DMS114 treated with DMSO at 0.1 percent for 48 hours (cell line): ENCODE results near the gene KCNK3.
"Not testable (repeated sequence)": the region's sequence is repeated elsewhere in the genome, so short reads cannot be mapped to it uniquely, and the experiment has no call there.

ENCODE experiments used
- DNase-seq: peaks from one replicate; lab custom pipeline; 2025; ENCODE audit not compliant: unreplicated experiment; lab: John Stamatoyannopoulos, UW

Gene KCNK3

GRCh38 chr2:26754972-26755670 is 62.6 kb downstream of the KCNK3 start:
- no peak for DNase-seq

GRCh38 chr2:26756337-26756736 is 63.8 kb downstream of the KCNK3 start:
- DNase-seq: no peak

GRCh38 chr2:26757873-26758789 is 65.6 kb downstream of the KCNK3 start:
- no peak for DNase-seq

GRCh38 chr2:26758790-26759321 is 66.3 kb downstream of the KCNK3 start:
- no peak for DNase-seq

- no peak for DNase-seq
Observed at GRCh38 chr2:26759845-26760244, 67.3 kb downstream of the KCNK3 start.

GRCh38 chr2:26760991-26761390 is 68.5 kb downstream of the KCNK3 start:
- DNase-seq: not testable (repeated sequence)

- no peak for DNase-seq
Observed at GRCh38 chr2:26763019-26763418, 70.5 kb downstream of the KCNK3 start.

GRCh38 chr2:26764078-26764887 is 71.8 kb downstream of the KCNK3 start, which contains the start of gene SLC35F6:
Gene SLC35F6 (plus strand): TSS chr2:26764284. CDS start chr2:26764350, 66 bp downstream.
- DNase-seq: peak; percentile 41

GRCh38 chr2:26764906-26765305 is 72.4 kb downstream of the KCNK3 start:
- no peak for DNase-seq

- DNase-seq: no peak
Observed at GRCh38 chr2:26765475-26766200, 73.1 kb downstream of the KCNK3 start.

GRCh38 chr2:26767129-26767528 is 74.6 kb downstream of the KCNK3 start:
- DNase-seq: no peak

- DNase-seq: no peak
Observed at GRCh38 chr2:26767894-26768487, 75.5 kb downstream of the KCNK3 start.

- DNase-seq: no peak
Observed at GRCh38 chr2:26768759-26769088, 76.2 kb downstream of the KCNK3 start.

- DNase-seq: no peak
Observed at GRCh38 chr2:26769089-26769761, 76.7 kb downstream of the KCNK3 start.

- DNase-seq: no peak
Observed at GRCh38 chr2:26770986-26771586, 78.6 kb downstream of the KCNK3 start.

GRCh38 chr2:26772064-26773001 is 79.8 kb downstream of the KCNK3 start:
- no peak for DNase-seq

GRCh38 chr2:26776195-26776800 is 83.8 kb downstream of the KCNK3 start:
- DNase-seq: no peak

GRCh38 chr2:26778098-26778497 is 85.6 kb downstream of the KCNK3 start:
- DNase-seq: no peak
